ENCODE data around the gene LCN6. TPM values are rescaled to one million over a fixed set of nuclear protein-coding genes. Genes with fewer than 3 reads are reported as not detected.
"Not testable (repeated sequence)": the region's sequence is repeated elsewhere in the genome, so short reads cannot be mapped to it uniquely, and the experiment has no call there.

The LCN6 gene
- total RNA-seq, 1 donor from 2014 or later: 12.8 TPM

DNA sequence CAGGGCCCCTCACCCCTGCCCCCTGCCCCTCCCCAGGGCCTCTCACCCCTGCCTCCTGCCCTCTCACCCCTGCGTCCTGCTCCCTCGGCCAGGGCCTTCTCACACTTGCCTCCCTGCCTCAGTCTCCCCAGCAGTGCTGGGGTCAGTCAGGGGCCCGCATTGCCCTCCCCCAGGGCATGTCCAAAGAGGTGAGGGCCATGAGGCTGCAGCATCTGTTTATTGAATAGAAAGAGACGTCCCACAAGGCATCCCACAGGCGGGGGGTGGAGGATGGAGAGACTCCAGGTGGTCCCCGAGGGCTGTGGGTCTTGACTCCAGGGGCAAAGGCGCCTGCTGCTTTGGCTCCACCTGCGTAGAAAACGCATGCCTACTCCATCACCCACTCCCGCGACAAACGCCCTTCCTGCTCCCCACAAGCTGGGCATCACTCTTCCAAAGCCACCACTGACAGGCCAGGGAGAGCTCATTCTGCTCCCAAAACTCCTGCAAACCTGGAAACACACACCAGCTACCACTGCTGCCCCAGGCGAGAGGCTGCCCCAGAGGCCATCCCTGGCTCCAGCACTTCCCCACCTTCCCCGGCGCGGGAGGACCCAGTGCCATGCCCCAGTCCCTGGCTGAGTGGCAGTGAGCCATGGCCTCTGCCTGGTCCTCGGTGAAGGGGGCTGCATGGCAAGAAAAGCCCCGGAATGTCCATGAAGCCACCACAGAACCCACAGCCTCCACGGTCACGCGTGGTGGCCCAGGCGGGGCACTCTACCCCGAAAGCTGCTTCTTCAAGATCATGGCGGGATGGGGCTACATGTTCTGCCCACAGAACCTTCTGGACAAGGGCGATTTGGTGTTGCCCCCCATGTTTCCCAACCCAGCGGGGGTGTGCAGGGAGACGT, 11.4 kb upstream of the LCN6 start:
- DNase-seq (ENCODE audit: low spot score): no peak

DNA sequence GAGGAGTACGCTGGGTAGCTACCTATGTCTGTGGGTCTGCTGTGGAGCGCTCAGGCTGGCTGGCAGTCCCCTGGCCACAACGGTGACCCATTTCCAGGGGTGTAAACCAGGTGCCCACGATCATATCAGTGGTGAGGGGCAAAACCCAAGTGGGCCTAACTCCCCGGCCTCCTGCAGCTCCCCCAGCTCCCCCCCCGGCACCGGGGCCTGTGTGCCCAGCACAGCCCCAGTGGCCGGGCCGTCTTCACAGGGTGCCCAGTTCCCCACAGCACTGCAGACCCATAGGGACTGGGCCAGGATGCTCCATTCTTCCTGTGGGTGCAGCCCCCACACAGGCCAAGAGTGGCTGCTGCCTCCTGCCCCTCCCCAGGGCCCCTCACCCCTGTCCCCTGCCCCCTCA, 10.7 kb upstream of the LCN6 start:
- DNase-seq (ENCODE audit: low spot score): no peak

GRCh38 chr9:136757751-136758140, 9.4 kb upstream of the LCN6 start:
- no peak for DNase-seq (ENCODE audit: low spot score)

DNA sequence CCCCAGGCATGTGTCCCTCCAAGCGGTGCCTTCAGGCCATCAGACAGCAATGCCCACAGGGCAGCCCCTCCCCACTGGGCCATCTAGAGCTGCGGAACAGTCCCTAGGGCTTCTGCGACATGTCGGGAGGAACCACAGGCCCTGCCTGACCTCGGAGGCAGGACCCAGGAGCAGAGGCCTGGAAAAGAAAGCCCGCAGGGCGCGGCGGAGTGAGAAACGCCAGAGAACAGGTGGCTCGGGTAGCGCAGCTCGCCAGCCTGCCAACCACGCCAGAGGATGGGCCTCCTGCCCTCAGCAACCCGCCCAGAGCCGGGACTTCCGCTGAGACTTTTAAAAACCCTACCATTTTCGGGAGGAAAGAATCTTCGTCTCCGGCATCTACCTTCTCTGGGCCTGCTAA, 9.0 kb upstream of the LCN6 start:
- no peak for DNase-seq (ENCODE audit: low spot score)

DNA sequence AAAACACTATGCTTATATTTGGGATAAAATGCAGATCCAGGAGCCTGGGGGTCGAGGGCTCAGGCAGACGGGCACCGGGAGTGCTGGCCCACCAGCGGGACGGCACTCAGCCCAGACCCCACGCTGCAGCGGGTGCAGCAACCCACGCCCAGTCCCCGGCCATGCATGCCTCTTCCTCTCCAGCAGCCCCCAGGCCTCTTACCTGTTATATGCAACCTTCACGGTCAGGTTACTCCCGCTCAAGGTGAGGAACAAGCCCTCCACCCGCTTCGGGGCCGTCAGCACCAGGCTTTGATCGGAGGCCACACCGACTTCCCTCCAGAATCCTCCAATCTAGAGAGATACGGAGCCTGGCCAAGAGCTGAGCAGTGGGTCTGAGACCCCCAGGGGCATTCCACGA, 8.5 kb upstream of the LCN6 start:
- DNase-seq (ENCODE audit: low spot score): no peak

GRCh38 chr9:136756134-136756438, 7.8 kb upstream of the LCN6 start:
- DNase-seq (ENCODE audit: low spot score): no peak

- not testable (repeated sequence) for DNase-seq (ENCODE audit: low spot score)
Measured at GRCh38 chr9:136755302-136756133, 7.2 kb upstream of the LCN6 start.

DNA sequence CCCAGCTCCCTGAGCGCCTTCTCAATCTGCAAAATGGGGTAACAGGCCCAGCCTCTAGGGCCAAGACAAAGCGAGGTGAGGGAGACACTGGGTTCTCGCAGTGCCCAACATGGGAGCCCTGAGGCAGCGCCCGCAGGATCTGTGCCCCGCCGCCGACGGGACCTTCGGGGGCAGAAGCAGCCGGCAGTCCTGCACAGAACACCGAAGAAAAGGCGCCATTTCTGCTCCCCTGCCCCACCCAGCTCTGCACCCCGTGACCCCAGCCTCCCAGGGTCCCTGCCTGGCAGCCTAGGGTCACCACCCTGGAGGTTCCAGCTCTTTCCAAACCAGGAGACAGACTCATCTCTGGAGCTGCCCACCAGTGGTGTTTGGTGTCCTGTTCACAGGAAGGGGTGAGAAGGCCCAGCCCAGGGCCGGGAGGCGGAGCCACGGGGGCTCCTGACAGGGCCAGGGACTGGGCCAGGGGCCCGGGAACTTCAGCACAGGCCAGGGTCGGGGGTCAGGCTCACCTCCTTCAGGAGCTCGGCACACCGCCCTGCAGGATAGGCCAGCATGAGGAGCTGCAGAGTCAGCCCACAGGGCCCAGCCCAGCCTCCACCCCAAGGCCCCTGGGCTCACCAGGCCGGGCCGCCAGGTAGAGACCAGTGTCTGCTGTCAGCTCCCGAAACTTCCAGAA, 6.4 kb upstream of the LCN6 start:
- no peak for DNase-seq (ENCODE audit: low spot score)

GRCh38 chr9:136754059-136754572, 5.8 kb upstream of the LCN6 start:
- DNase-seq (ENCODE audit: low spot score): no peak

DNA sequence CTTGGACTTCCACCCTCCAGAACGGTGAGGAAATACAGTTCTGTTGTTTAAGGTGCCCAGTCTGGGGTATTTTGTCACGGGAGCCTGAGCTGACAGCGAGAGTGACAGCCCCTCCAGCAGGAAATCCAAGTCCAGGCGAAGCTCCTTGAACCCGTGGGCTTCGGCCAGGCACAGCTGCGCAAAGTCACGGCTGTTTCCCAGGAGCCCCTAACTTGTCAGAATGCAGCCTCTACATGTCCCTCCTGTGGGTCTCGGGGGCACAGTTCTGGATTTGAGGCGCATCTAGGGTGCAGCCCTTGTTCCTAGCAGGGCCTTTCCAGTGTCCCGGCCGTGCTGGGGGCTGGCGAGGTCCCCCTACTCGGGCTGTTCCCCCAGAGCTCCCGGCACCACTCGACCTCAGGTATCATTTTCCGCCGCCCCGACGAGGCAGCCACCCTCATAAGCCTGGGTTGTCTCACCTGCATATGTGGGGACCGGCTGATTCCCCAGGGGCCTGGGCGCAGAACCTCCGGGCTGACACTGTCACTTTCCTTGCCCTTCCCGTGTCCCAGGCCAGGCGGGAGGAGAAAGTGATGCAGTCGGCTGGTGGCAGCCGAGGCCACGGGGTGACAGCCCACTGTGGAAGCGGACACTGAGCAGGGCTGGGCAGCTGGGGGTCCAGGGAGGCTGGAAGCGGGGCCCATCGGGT, 5.2 kb upstream of the LCN6 start:
- DNase-seq (ENCODE audit: low spot score): no peak

DNA sequence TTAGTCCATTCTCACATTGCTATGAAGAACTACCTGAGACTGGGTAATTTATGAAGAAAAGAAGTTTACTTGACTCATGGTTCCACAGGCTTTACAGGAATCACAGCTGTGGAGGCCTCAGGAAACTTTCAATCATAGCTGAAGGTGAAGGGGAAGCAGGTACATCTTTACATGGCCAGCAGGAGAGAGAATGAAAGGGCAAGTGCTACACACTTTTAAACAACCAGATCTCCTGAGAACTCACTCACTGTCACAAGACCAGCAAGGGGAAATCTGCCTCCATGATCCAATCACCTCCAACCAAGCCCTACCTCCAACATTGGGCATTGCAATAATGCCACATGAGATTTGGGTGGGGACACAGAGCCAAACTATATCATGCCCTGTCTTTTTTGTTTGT, 3.5 kb upstream of the LCN6 start:
- DNase-seq (ENCODE audit: low spot score): no peak

- no peak for DNase-seq (ENCODE audit: low spot score)
Measured at GRCh38 chr9:136751244-136751643, 2.9 kb upstream of the LCN6 start.

- no peak for DNase-seq (ENCODE audit: low spot score)
Measured at GRCh38 chr9:136750526-136750925, 2.2 kb upstream of the LCN6 start.

DNA sequence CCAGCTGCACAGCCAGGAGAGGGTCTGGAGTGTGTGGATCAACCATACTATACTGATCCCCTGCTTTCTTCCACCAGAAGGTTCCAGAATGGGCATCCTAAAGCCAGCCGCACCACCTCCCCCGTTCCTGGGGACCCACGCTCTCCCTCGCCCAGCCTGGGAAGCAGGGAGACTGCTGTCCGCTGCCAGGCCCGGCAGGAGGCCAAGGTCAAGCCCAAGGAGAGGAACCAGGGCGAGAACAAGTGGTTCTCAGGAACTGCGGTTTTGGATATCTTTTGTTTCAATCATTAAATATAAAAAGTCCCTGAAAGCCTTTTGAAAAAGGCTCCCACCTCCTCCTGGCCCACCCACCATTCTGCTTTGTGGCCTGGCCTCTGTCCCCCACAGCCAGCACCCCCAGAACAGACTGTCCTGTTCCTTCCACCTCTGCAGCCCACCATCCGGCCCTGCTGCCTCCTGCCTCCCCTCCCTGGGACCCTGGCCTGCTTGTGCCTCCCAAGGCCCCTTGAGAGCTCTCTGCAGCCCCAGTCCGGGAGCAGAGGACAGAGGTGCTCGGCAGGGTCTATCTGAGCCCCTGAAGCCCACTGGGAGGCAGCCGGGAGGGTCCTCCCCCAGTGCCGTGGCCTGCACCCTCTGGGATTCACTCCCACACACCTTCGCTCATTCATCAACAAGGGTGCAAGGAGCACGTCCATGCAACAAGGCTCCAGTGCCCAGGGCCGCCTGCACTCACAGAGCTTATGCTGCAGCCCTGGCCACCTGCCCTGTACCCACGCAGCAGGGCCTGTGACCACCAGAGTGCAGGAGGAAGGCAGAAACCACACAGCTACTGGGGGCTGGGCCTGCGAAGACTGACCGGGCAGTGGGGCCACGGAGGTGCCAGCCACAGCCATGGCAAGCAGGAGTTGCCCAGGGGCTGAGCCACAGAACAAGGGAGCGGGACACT, 614 bp upstream of the LCN6 start:
- no peak for DNase-seq (ENCODE audit: low spot score)

DNA sequence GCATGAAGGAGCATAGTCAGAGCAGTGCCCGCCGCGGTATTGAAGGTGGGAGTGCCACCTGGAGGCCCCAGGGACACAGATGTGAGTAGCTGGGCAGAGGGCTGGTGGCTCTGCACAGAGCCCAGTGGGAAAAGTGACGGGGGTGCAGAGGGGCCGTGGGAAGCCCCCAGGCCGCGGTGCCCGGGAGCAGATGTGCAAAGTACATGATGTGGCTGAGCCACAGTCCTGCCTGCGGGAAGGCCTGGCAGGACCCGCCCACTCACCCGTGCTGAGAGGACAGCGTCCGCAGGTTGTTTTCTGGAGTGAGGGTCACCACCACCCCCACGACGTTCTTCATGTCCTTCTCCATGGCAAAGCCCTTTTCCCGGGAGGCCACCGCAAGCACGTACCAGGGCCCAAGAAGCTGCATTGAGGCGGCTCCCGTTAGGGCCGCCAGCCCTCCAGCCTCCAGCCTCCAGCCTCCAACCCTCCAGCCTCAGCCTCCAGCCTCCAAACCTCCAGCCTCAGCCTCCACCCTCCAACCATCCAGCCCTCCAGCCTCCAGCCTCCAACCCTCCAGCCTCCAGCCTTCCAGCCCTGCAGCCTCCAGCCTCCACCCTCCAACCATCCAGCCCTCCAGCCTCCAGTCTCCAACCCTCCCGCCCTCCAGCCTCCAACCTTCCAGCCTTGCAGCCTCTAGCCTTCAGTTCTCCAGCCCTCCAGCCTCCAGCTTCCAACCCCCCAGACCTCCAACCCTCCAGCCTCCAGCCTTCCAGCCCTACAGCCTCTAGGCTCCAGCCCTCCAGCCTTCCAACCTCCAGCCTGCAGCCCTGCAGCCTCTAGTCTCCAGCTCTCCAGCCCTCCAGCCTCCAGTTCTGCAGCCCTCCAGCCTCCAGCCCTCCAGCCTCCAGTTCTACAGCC, 914 bp downstream of the LCN6 start:
- DNase-seq (ENCODE audit: low spot score): no peak

- no peak for DNase-seq (ENCODE audit: low spot score)
Measured at GRCh38 chr9:136746621-136747020, 1.7 kb downstream of the LCN6 start.

DNA sequence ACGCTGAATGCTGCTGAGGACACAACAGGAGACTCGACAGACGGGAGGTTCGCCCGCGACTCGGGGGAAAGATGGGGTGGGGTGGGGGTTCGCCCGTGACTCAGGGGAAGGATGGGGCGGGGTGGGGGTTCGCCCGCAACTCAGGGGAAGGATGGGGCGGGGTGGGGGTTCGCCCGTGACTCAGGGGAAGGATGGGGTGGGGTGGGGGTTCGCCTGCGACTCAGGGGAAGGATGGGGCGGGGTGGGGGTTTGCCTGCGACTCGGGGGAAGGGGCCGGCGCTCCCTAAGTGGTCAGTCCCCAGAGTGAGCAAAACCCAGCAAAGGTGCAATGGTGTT, 2.2 kb downstream of the LCN6 start:
- no peak for DNase-seq (ENCODE audit: low spot score)

DNA sequence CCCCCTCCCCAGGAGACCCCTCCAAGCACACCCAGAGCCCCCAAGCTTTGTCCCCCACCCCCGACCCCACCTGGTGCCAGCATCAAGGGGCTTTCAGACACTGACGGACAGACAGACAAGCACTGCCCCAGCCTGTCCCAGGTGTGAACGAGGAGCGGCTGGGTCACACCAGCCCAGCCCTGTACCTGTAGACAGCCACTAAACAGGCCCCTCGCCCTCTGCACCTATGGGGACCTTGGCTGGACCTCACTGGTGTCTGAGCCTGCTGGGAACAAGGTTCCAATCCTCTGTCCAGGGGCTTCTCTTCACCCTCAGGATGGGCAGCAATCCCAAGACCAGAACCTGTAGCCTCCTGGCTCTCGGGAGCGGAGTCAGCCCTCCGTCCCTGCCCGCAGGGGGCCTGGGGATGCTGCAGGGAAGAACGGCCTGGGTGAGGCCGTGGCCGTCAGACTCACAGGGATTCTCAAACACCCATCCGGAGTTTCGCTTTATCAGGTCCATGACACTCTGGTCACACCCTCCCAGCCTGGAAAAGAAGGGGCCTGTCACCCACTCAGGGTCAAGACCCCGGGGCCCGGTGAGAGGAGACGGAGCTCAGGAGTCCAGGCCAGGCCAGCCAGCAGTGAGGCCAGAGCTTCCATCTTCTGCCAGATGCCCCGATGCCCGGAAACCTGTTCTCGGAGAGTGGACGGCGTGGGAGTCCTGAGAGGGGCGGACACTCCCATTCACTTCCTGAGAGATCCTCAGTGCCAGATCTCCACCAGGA, 2.8 kb downstream of the LCN6 start:
- DNase-seq (ENCODE audit: low spot score): no peak

DNA sequence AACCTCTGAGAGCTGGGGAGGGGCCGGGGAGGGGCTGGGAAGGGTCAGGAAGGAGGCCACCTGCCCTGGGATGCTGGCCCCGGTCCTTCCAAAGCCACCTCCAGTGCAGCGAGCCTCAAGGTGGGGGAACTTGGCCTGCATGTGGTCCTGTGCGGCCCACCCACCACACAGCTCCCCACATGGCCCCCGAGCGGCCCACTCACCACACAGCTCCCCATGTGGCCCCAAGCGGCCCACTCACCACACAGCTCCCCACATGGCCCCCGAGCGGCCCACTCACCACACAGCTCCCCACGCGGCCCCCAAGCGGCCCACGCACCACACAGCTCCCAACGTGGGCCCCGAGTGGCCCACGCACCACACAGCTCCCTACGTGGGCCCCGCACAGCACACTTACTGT, 3.6 kb downstream of the LCN6 start:
- DNase-seq (ENCODE audit: low spot score): no peak
